PC-9 (cell line): ENCODE measurements around the gene KIF21B. TPM values are rescaled to one million over a fixed set of nuclear protein-coding genes. Genes with fewer than 3 reads are reported as not detected.

Experiments
- BruUV-seq: library from RNA; stranded (reverse); fragments of 400-500 nt; replicated peaks from 2 replicates; lab custom pipeline; 2021; lab: Mats Ljungman, UMichigan
- CTCF ChIA-PET: fragments of 300-600 bp; sonication (Branson Sonifier 250); formaldehyde crosslinking; loops from one replicate; lab custom pipeline; 2022; ENCODE audit warnings: antibody characterized with exemption; lab: Charles Lee
- POLR2A ChIA-PET: fragments of 300-600 bp; sonication (Branson Sonifier 250); formaldehyde crosslinking; loops from one replicate; lab custom pipeline; 2022; ENCODE audit warnings: antibody characterized with exemption; ENCODE audit not compliant: unreplicated experiment; lab: Charles Lee
- DNase-seq, 2 experiments: peaks; one replicate each; pipeline versions ENCODE4 v3.0.0 to v3.0.0-alpha.2; 2015 to 2022; ENCODE audit warnings: mixed read lengths in 1 of 2
- H2AFZ ChIP-seq: fragments of 200-600 bp; sonication (generic); 2 replicates; pipeline ENCODE4 v1.8.1; 2017; ENCODE audit warnings: antibody characterized with exemption
- H3F3A ChIP-seq: fragments of 200-600 bp; sonication (generic); 2 replicates; pipeline ENCODE4 v1.8.1; 2017; ENCODE audit warnings: antibody characterized with exemption, mild to moderate bottlenecking, low read depth; ENCODE audit not compliant: insufficient read depth
- H3K27ac ChIP-seq: fragments of 200-600 bp; sonication (generic); 2 replicates; pipeline ENCODE4 v1.6.1; 2016; ENCODE audit warnings: mixed run types
- H3K27me3 ChIP-seq: fragments of 200-600 bp; sonication (generic); 2 replicates; pipeline ENCODE4 v1.6.1; 2016; ENCODE audit warnings: low read depth, mixed run types; ENCODE audit not compliant: insufficient read depth
- H3K36me3 ChIP-seq: fragments of 200-600 bp; sonication (generic); 2 replicates; pipeline ENCODE4 v1.6.1; 2016; ENCODE audit warnings: low read depth, mixed run types
- H3K4me1 ChIP-seq: fragments of 200-600 bp; sonication (generic); replicated peaks from 2 replicates; pipeline ENCODE4 v1.6.1; 2016; ENCODE audit warnings: mixed run types; ENCODE audit not compliant: insufficient read depth
- H3K4me2 ChIP-seq: fragments of 200-600 bp; sonication (generic); 2 replicates; pipeline ENCODE4 v1.6.1; 2017; ENCODE audit warnings: mixed run types
- H3K4me3 ChIP-seq: fragments of 200-600 bp; sonication (generic); 2 replicates; pipeline ENCODE4 v1.6.1; 2016; ENCODE audit warnings: mixed run types
- H3K79me2 ChIP-seq: fragments of 200-600 bp; sonication (generic); 2 replicates; pipeline ENCODE4 v1.6.1; 2017; ENCODE audit warnings: low read depth, mixed run types
- H3K9me2 ChIP-seq: fragments of 200-600 bp; sonication (generic); 2 replicates; pipeline ENCODE4 v1.8.1; 2017; ENCODE audit warnings: mild to moderate bottlenecking; ENCODE audit not compliant: insufficient read depth
- H3K9me3 ChIP-seq: fragments of 200-600 bp; sonication (generic); 2 replicates; pipeline ENCODE4 v1.8.1; 2016; ENCODE audit warnings: low read depth; ENCODE audit not compliant: insufficient read depth
- H4K20me1 ChIP-seq: fragments of 200-600 bp; sonication (generic); 2 replicates; pipeline ENCODE4 v1.8.1; 2017; ENCODE audit not compliant: insufficient read depth
- CTCF ChIP-seq: fragments of 200-600 bp; sonication (generic); conservative IDR thresholded peaks from 2 replicates; pipeline ENCODE4 v1.6.1; 2017; ENCODE audit warnings: mixed run types, antibody characterized with exemption, mild to moderate bottlenecking, moderate library complexity
- EZH2 ChIP-seq: fragments of 200-600 bp; sonication (generic); IDR thresholded peaks from 2 replicates; pipeline ENCODE4 v1.8.0; 2017; ENCODE audit warnings: antibody characterized with exemption, low read depth
- intact Hi-C: fragments of 100-400 bp; cut with micrococcal nuclease; formaldehyde crosslinking; loops from one replicate; pipeline ENCODE4 v1.10.0; 2022; ENCODE audit not compliant: unreplicated experiment
- total RNA-seq: library from RNA; stranded (reverse); gene quantifications from 2 replicates; pipeline ENCODE4 v1.2.3, GENCODE V29; 2021

The KIF21B gene
- total RNA-seq, 1 experiment from 2014 or later = 3.7 TPM

DNA sequence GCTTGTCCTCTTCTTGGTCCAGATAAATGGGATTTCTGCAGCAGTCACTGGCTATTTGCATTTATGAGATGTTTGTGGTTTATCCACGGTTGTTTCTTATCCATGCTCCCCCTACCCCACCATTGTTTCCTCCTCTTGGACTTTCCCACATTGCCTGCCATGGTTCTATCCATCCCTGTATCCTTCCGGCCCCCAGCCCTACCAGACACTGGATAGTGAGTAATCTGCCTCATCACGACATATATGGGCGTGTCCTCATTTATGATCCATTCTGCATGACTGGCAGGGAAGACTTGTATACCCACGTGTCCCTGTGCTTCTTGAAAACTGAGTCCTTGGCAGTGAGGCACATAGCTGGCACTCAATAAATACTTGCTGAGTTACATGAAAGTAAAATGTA lies 48.6 kb upstream of the KIF21B start:
- DNase-seq = no peak
- CTCF ChIA-PET = no interaction called here

DNA sequence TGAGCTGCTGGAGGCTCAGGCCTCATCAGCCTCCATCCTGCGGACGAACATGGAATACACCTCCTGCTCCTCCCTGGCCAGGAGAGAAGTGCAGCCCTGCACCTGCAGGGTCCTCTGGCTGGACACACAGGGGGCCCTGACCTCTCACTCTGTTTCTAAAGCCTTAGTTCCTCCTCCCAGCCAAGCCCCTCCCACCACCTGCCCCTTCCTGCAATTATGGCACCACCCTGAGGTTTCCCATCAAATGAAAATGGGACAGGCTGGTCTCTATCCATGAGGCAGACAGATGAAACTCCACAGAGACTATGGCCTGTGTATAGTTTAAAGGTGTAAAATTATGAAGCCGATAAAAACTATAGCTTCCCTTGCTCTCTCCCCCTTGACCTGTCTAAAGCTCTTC lies 46.1 kb upstream of the KIF21B start:
- CTCF ChIA-PET = interaction anchor here (0.7 kb wide), 1 partner anchor 182 kb away, joined by 3 read pairs; no protein-coding TSS in a partner anchor
- intact Hi-C loops = no loop called here
- no TSS peak for BruUV-seq

More for the DNA sequence above, 48.6 kb upstream of the KIF21B start:
- Histone ChIP-seq H3K27ac (no peak overlapping the region), H3F3A (no peaks in the 10 kb centered on the region), H3K36me3 (no peaks in the 10 kb centered on the region), H3K27me3 (peaks cover 66% of the 10 kb centered on the region), H3K9me2 (no peaks in the 10 kb centered on the region), H2AFZ (no peak overlapping the region), H3K4me2 (no peak overlapping the region), H3K4me1 (no peaks in the 10 kb centered on the region), H3K4me3 (no peak overlapping the region), H3K79me2 (no peaks in the 10 kb centered on the region), H3K9me3 (no peaks in the 10 kb centered on the region), H4K20me1 (no peaks in the 10 kb centered on the region)
- TF ChIP-seq CTCF = no peak
- TF ChIP-seq EZH2 = no peak
- no TSS peak for BruUV-seq
- intact Hi-C loops = no loop called here
- POLR2A ChIA-PET = interaction anchor here (0.5 kb wide), 1 partner anchor 154 kb away, joined by 3 read pairs; no protein-coding TSS in a partner anchor

GRCh38 chr1:201068976-201069375 lies 45.5 kb upstream of the KIF21B start:
- Histone ChIP-seq H3K9me3 (no peaks in the 10 kb centered on the region), H3K36me3 (no peaks in the 10 kb centered on the region), H3K4me2 (no peak overlapping the region), H3K27ac (no peak overlapping the region), H3F3A (no peaks in the 10 kb centered on the region), H3K79me2 (no peaks in the 10 kb centered on the region), H4K20me1 (no peaks in the 10 kb centered on the region), H3K4me3 (no peak overlapping the region), H3K4me1 (no peaks in the 10 kb centered on the region), H3K9me2 (no peaks in the 10 kb centered on the region), H2AFZ (no peak overlapping the region), H3K27me3 (peaks cover 70% of the 10 kb centered on the region)
- DNase-seq = no peak
- intact Hi-C loops = no loop called here
- ChIA-PET POLR2A (interaction anchor here (0.6 kb wide), 1 partner anchor 447 kb away, joined by 19 read pairs; no protein-coding TSS in a partner anchor), CTCF (no interaction called here)
- no TSS peak for BruUV-seq
- no peak for TF ChIP-seq EZH2
- TF ChIP-seq CTCF = no peak

More for the DNA sequence above, 46.1 kb upstream of the KIF21B start:
- Histone ChIP-seq H3F3A (no peaks in the 10 kb centered on the region), H3K36me3 (no peaks in the 10 kb centered on the region), H3K4me3 (no peak overlapping the region), H3K4me2 (no peak overlapping the region), H3K79me2 (no peaks in the 10 kb centered on the region), H3K9me3 (no peaks in the 10 kb centered on the region), H3K27ac (no peak overlapping the region), H3K27me3 (peaks cover 68% of the 10 kb centered on the region), H3K4me1 (no peaks in the 10 kb centered on the region), H4K20me1 (no peaks in the 10 kb centered on the region), H2AFZ (no peak overlapping the region), H3K9me2 (no peaks in the 10 kb centered on the region)
- no peak for TF ChIP-seq EZH2
- TF ChIP-seq CTCF = no peak
- POLR2A ChIA-PET = no interaction called here
- DNase-seq = no peak
